Tibial nerve (tissue), 4 donors: ENCODE results near the gene CIITA. TPM values are rescaled to one million over a fixed set of nuclear protein-coding genes. Genes with fewer than 3 reads are reported as not detected.
A peak's percentile ranks its signal among the peaks of the same experiment; 100 is the strongest.
"Not testable (repeated sequence)": the region's sequence is repeated elsewhere in the genome, so short reads cannot be mapped to it uniquely, and the experiment has no call there.

Source experiments
- DNase-seq, 2 donors: peaks; one replicate each; pipeline ENCODE4 v3.0.0-alpha.2; 2019; ENCODE audit warnings: low spot score in 2 of 2
- H3K27ac ChIP-seq, 4 donors: fragments of 200-600 bp; sonication (generic) in 3 of 4; one replicate each; pipeline ENCODE4 v1.5.1; 2017 to 2019; ENCODE audit warnings: mild to moderate bottlenecking in 1 of 4
- H3K27me3 ChIP-seq, 2 donors: fragments of 200-600 bp; sonication (generic) in 1 of 2; one replicate each; pipeline versions ENCODE4 v1.5.1 to v1.6.0; 2017 to 2019
- H3K36me3 ChIP-seq, 3 donors: fragments of 200-600 bp; sonication (generic); one replicate each; pipeline ENCODE4 v1.5.1; 2018 to 2019
- H3K4me1 ChIP-seq, 4 donors: fragments of 200-600 bp; sonication (generic) in 3 of 4; one replicate each; pipeline ENCODE4 v1.5.1; 2017 to 2019
- H3K4me3 ChIP-seq, 4 donors: fragments of 200-600 bp; sonication (generic) in 3 of 4; one replicate each; pipeline ENCODE4 v1.5.1; 2017 to 2019; ENCODE audit warnings: mild to moderate bottlenecking in 1 of 4, moderate library complexity in 1 of 4
- H3K9me3 ChIP-seq, 4 donors: fragments of 200-600 bp; sonication (generic) in 3 of 4; one replicate each; pipeline ENCODE4 v1.5.1; 2017 to 2019
- CTCF ChIP-seq, 5 experiments: fragments of 200-600 bp in 3 of 5; fragments of 450-650 bp in 2 of 5; sonication (generic) in 3 of 5; IDR thresholded peaks; one replicate each; pipeline ENCODE4 v1.5.1; 2016 to 2019; ENCODE audit warnings: antibody characterized with exemption in 5 of 5, mild to moderate bottlenecking in 3 of 5, moderate library complexity in 2 of 5
- EP300 ChIP-seq, 2 donors: sonication (generic); formaldehyde crosslinking; IDR thresholded peaks; one replicate each; pipeline ENCODE4 v1.6.1; 2017; ENCODE audit warnings: antibody characterized with exemption in 2 of 2, mild to moderate bottlenecking in 1 of 2
- POLR2A ChIP-seq, 2 donors: fragments of 450-650 bp; IDR thresholded peaks; one replicate each; pipeline ENCODE4 v1.6.1; 2017; ENCODE audit warnings: antibody characterized with exemption in 2 of 2, mild to moderate bottlenecking in 2 of 2, moderate library complexity in 2 of 2
- whole genome bisulfite sequencing, 2 donors: methylation state at CpG; one replicate each; pipeline ENCODE4 v1.1.5; 2018; 5-methylcytosine and 5-hydroxymethylcytosine counted together
- total RNA-seq, 4 donors: library from RNA; depleted of rRNA; stranded (reverse); fragments of >200 nt; gene quantifications; one replicate each; pipeline ENCODE4 v1.1.0, GENCODE V29; 2016

CIITA gene
- total RNA-seq, 4 donors from 2014 or later = 7.5 to 38.7 (median 17.8) TPM

GRCh38 chr16:10938796-10939648 lies 62.0 kb downstream of the CIITA start:
- H3K4me3 ChIP-seq = peak overlapping the region in 1 of 4 donors; percentile 90
- DNase-seq = no peak
- peak overlapping the region in 3 of 4 donors; percentile 73 to 90 (median 90) for H3K27ac ChIP-seq
- TF ChIP-seq CTCF (IDR thresholded peaks at IDR 0.05) = no peak
- TF ChIP-seq EP300 (IDR thresholded peaks at IDR 0.05) = no peak
- TF ChIP-seq POLR2A (IDR thresholded peaks at IDR 0.05) = no peak
- peaks cover 0 to 85% (median 57%) of the 10 kb centered on the region in 4 donors for H3K4me1 ChIP-seq
- peaks cover 0 to 12% (median 0%) of the 10 kb centered on the region in 3 donors for H3K36me3 ChIP-seq
- H3K27me3 ChIP-seq = no peaks in the 10 kb centered on the region
- no peaks in the 10 kb centered on the region for H3K9me3 ChIP-seq
- WGBS, 2 donors = 53 to 59% methylated on average over 7 of the region's 7 CpGs

DNA sequence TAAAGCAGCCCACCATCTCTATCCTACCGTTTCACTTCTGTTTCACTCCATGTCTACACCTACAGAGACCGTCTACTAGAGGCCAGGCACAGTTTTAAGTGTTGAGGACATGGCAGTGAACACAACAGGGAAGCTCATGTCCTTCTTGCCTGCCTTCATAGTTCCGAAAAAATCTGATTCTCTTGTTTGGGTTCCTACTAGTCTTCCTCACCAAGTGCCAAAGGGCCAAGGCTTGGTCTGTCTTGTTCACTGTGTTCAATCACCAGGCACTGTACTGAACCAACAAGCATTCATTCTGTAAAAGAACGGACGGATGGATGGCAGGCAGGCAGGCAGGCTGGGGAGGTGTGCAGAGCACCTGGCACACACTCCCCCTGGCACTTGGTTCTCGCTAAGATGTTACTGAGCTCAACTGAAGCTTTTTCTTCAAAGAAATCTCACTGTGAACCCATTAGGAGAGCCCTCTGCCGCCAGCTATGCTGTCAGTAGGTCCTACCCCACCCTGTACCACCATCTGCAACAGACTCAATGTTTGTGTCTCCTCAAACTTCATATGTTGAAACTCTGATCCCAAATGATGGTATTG lies 62.7 kb downstream of the CIITA start:
- 79 to 88% methylated on average over 7 of the region's 7 CpGs for WGBS, 2 donors
- Histone ChIP-seq H3K4me3 (peak overlapping the region in 2 of 4 donors; percentile 90 to 93), H3K27ac (peak overlapping the region in 3 of 4 donors; percentile 88 to 90 (median 90)), H3K4me1 (peaks cover 0 to 80% (median 58%) of the 10 kb centered on the region in 4 donors), H3K36me3 (peaks cover 0 to 5% (median 0%) of the 10 kb centered on the region in 3 donors), H3K27me3 (no peaks in the 10 kb centered on the region), H3K9me3 (no peaks in the 10 kb centered on the region)
- no peak for DNase-seq
- no peak for TF ChIP-seq EP300 (IDR thresholded peaks at IDR 0.05)
- TF ChIP-seq POLR2A (IDR thresholded peaks at IDR 0.05) = no peak
- TF ChIP-seq CTCF (IDR thresholded peaks at IDR 0.05) = no peak

DNA sequence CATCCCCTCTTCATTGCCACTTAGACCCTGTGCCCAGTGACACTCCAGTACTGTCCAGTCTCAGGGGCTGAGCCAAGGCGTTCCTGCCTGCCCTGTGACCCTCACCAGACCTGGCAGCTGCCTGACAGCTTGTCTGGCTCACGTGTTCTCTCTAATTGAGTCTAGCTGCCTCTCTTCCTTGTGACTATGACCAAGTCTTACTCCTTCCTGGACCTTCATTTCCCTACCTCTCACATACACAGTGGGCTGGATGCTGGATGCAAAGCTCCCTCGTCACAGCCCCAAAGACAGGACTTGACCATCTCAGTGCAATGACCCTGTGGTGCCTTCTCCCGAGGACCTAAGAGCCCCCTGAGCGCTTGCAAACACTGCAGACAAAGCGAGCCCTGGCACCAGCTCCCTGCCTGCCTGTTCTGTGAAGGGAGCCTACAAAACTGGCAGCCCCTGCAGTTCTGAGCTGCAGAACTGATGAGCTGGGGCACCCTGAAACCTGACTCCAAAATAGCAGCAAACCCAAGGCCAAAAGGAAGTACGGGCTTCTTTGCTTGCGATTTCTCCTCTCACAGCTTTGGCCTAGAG lies 63.6 kb downstream of the CIITA start:
- Histone ChIP-seq H3K4me3 (peak overlapping the region; percentile 90 to 93 (median 92)), H3K27me3 (no peaks in the 10 kb centered on the region), H3K36me3 (peaks cover 0 to 5% (median 0%) of the 10 kb centered on the region in 3 donors), H3K27ac (peak overlapping the region; percentile 8 to 90 (median 89)), H3K4me1 (peaks cover 0 to 78% (median 61%) of the 10 kb centered on the region in 4 donors), H3K9me3 (no peaks in the 10 kb centered on the region)
- TF ChIP-seq POLR2A (IDR thresholded peaks at IDR 0.05) (no peak), EP300 (IDR thresholded peaks at IDR 0.05) (peak in 1 of 2 donors; percentile 45), CTCF (IDR thresholded peaks at IDR 0.05) (no peak)
- DNase-seq = no peak
- WGBS, 2 donors = 10 to 16% methylated on average over 8 of the region's 8 CpGs

DNA sequence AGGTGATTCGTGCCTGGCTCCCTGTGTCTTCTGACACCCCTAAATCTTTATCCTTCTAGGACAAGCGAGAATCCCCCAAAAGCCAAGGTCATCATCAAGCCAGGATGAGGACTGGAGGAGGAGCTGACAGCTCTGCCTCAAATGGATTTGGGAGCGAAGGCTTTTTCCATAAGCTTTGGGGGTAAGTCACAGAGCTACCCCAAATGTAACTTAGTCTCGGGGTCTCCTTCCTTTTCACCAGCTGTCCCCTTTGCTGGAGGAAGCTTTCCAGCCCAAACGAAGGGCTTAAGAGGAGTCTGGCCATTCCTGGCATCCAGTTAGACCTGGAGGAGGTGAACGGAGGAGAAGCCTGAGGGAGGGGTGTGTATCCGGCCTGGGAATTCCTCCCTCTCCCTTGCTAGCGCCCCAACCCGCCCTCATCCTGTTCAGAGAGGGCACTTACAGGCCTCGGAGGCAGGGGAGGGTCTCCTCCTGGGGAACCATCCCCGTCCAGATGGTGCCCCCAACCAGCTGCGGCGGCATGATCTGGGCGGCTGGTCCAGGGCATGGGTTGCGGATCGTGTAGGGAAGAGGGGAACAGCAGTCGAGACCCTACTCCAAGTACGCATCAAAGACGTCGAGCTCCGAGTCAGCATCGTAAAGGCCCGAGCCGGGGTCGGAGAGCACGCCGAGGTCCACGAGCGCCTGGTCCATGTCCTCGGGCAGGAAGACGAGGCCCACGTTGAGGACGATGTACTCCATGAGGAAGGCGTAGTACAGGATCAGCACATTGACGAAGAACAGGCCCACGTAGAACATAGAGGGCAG lies 64.3 kb downstream of the CIITA start:
- Histone ChIP-seq H3K36me3 (peaks cover 0 to 5% (median 0%) of the 10 kb centered on the region in 3 donors), H3K4me3 (peak overlapping the region; percentile 90 to 93 (median 92)), H3K4me1 (peaks cover 0 to 78% (median 67%) of the 10 kb centered on the region in 4 donors), H3K27ac (peak overlapping the region; percentile 79 to 90 (median 89)), H3K9me3 (no peaks in the 10 kb centered on the region), H3K27me3 (no peaks in the 10 kb centered on the region)
- no peak for DNase-seq
- no peak for TF ChIP-seq POLR2A (IDR thresholded peaks at IDR 0.05)
- TF ChIP-seq EP300 (IDR thresholded peaks at IDR 0.05) = no peak
- no peak for TF ChIP-seq CTCF (IDR thresholded peaks at IDR 0.05)
- WGBS, 2 donors = 7 to 12% methylated on average over 14 to 18 of the region's 36 CpGs

- not testable (repeated sequence) for H3K9me3 ChIP-seq, H3K27me3 ChIP-seq, DNase-seq, H3K36me3 ChIP-seq
- Histone ChIP-seq H3K4me3 (peak overlapping the region; percentile 90 to 93 (median 92)), H3K4me1 (peaks cover 0 to 78% (median 63%) of the 10 kb centered on the region in 4 donors), H3K27ac (peak overlapping the region; percentile 79 to 90 (median 89))
- 1% methylated on average over 21 of the region's 52 CpGs; no CpG with 5 or more reads in 1 of the 2 donors for WGBS, 2 donors
These were observed 64.9 kb downstream of the CIITA start for GRCh38 chr16:10941935-10942351.
